GM21423 (cell line): Measurements from ENCODE around the gene CHTOP.
"Not testable (repeated sequence)": the region's sequence is repeated elsewhere in the genome, so short reads cannot be mapped to it uniquely, and the experiment has no call there.

Experiments
- ATAC-seq: cut with Tn5 transposase; IDR thresholded peaks from one replicate; pipeline ENCODE4 v1.9.1; 2021; ENCODE audit warnings: mild to moderate bottlenecking, moderate library complexity; ENCODE audit not compliant: unreplicated experiment

CHTOP gene

DNA sequence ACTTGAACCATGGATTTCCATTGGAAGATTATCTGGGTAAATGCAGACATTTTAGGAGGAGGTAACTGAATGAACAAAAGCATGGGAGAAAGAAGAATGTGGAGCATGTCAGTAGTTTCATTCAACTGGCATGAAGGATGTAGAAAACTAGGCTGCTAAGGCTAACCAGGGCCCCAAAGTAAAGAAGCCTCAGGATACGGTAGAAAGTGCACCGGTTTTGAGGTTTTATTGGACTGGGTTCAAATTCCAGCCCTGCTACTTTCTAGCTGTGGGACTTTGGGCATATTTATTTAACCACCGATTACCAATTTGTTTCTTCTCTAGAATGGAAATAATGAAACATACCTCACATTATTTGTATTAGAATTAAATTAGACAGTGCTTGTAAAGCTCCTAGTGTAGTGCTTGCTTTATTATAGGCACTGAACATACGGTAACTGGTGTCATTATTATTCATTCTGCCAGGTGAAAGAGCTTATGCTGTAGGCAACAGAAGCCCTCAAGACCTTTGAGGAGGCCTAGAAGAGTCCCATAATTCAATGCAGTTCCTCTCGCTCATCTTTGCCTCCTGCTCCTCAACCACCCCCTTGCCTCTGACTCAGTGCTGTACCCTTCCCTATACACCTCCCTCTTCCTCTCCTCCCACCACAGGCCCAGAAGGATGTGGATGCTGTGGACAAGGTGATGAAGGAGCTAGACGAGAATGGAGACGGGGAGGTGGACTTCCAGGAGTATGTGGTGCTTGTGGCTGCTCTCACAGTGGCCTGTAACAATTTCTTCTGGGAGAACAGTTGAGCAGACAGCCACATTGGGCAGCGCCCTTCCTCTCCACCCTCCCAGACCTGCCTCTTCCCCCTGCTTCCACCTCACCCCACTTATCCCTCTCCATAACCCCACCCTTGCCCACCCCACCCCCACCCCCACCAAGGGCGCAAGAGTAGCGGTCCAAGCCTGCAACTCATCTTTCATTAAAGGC lies 2.5 kb upstream of the CHTOP start:
- ATAC-seq, result no peak

DNA sequence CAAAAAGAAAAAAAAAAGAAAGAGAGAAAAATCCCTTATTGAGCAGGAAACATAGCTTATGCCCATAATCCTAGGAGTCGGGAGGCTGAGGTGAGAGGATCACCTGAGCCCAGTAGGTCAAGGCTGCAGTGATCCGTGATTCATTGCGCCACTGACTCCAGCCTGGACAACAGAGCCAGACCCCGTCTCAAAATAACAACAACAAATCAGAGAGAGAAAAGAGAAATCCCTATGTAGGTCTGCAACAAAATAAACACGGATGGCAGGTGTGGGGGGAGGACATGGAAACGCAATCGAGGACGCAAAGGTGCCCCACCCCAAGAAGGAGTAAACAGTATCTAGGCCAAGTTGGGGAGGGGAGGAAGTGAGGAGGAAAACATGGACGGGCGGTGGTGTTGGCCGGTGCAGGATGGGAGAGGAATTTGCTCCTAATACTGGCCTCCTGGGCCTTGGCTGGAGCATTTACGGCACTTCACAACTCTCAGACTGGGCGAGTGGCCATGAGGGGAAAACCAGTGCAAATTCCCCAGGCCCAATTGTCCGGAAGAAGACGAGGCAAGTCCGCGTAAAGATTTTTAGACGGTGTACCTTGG lies 609 bp upstream of the CHTOP start:
- ATAC-seq, result no peak

DNA sequence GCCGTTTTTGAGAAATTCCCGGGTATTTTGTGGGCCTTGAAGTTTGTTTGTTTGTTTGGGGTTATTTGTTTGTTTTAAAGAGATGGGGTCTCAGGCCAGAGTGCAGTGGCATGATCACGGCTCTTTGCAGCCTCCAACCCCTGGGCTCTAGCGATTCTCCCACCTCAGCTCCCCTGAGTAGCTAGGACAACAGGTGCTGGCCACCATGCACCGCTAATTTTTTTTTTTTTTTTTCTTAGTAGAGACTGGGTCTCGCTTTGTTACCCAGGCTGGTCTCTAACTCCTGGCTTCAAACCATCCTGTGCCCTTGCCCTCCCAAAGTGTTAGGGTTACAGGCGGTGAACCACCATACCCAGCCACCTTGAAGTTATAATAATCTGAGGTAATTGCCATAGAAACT lies 2.0 kb downstream of the CHTOP start:
- ATAC-seq, result no peak

DNA sequence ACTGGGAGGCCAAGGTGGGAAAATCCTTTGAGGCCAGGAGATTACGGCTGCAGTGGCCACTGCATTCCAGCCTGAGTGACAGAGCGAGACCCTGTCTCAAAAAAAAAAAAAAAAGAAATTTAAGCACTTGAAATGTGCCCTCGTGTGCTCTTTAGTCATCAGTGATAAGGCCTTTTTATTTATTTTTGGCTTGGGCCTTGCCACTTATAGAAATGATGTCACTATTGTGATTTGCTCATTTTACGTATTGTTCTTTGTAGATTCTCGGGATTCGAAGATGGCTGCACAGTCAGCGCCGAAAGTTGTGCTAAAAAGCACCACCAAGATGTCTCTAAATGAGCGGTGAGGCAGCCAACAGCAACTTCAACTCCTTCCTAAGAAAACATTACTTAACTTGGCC lies 2.4 kb downstream of the CHTOP start:
- ATAC-seq, result no peak

DNA sequence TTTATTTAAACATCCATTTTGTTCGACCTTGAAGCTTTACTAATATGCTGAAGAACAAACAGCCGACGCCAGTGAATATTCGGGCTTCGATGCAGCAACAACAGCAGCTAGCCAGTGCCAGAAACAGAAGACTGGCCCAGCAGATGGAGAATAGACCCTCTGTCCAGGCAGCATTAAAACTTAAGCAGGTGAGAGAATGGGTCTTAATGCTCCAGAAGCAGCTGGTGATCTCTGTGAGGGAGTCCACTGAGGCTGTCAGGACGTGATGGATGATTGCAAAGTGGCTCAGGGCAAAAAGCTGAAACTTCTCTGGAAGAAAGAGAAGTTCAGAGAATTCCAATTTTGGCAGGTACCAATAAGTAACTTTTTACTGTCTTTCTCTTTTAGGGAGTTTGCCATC lies 4.4 kb downstream of the CHTOP start:
- no peak for ATAC-seq

DNA sequence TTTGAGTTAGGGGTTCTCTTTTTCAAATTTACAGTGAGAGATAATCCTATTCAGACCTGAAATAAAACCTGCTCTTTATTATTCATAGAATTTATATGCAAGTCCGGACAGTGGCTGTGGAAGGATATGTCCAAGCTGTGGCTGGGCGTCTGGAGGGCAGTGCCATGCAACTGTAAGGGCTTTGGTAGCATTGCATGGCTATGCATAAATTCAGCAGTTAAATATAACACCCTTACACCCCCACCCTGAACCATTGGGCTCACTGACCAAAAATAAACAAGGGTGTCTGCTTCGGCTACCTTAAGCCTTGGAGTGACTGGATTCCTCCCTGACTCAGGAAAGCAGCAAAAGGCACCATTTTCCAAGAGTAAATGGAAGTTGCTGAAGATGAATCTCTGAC lies 5.4 kb downstream of the CHTOP start:
- no peak for ATAC-seq

DNA sequence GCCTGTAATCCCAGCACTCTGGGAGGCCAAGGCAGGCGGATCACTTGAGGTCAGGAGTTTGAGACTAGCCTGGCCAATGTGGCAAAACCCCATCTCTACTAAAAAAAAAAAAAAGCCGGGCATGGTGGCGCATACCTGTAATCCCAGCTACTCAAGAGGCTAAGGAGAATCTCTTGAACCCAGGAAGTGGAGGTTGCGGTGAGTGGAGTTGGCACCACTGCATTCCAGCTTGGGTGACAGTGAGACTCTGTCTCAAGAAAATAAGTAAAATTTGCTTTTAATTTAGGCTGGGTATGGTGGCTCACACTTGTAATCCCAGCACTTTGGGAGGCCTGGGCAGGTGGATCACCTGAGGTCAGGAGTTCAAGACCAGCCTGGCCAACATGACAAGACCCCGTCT lies 6.3 kb downstream of the CHTOP start:
- not testable (repeated sequence) for ATAC-seq

DNA sequence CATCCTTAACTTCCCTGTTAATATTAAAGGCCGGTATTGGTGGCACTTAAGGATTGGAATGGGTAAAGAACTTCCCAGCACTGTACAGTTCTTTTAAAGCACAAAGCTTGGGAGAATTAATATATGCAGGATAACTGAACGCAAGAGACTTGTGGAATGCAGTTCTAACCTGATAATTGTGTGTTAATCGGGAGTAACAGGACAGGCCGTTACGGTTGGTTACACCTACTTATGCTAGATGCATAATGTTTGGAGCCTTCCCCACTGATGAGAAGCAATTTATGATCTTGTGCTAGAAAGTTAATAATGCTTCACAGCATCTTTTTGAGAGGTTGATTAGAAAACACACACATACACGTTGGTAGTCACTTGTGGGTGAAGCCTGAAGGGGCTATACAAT lies 7.0 kb downstream of the CHTOP start:
- no peak for ATAC-seq

DNA sequence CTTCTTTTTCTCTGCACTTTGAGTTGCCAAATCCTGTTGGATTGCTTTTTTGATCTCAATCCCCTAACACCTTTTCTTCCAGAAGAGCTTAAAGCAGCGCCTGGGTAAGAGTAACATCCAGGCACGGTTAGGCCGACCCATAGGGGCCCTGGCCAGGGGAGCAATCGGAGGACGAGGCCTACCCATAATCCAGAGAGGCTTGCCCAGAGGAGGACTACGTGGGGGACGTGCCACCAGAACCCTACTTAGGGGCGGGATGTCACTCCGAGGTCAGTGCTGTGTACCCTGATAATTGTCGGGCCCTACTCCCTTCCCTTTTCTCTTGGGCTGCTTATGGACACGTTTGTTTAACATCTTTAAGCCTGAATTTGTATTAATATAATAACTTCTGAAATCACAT lies 8.3 kb downstream of the CHTOP start:
- no peak for ATAC-seq

DNA sequence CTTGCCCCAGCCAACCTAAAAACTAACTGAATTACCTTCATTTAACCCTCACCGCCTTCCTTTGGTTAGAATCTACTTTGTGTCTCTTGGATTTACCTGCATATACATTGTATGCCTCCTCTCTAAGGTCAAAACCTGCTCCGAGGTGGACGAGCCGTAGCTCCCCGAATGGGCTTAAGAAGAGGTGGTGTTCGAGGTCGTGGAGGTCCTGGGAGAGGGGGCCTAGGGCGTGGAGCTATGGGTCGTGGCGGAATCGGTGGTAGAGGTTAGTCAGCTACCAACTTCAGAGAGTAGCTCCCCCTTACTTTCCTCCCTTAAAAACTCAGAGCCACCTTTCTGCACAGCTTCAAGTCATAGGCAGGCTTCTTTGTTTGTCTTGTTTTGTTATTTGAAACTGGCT lies 9.2 kb downstream of the CHTOP start:
- no peak for ATAC-seq

DNA sequence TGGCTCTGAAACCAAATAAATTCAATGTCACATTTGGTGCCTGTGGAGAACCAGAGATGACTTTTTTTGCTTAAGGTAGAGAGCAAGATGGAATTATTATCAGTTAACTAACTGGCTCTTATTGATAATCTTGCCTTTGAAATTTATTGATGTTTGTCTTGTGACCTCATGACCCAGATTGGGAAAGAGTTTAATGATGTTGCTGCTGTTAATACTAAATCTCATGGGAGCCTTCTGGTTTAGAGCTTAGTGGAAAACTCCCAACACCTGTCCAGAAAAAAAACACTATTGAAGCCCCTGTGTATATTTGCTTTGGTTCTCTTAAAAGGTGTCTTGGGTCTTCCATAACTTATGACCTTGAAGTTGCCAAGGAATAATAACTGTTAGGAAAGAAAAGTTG lies 9.9 kb downstream of the CHTOP start:
- no peak for ATAC-seq

DNA sequence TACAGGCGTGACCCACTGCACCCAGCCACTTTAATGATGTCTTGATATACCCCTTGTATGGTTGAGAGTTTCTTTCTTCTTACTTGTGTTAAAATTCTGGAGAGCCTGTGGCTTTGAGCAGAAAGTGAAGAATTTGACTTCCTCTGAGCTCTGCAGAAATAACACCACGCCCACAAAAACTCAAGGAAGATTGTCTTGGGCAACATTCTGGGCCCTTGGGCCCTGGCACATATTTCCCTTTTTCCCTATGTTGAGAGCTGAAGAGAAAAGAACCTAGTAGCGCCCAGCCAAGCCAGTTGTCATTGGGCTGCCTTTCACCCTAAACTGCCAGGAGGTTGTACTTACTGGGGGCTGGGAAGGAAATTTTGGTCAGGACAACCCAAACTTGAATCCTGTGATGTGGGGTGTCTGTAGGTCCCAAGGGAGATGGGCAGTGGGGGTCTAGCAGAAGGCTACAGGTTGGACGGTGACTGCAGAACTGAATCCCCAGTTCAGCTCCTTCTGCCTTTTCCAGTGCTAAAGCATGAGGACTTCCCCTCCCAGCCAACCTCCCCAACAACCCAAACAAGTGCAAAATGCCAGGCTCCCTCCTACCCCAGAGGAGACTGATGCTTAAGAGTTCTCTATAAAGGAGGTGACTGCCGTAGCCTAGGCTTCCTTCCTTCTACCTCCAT lies 12.9 kb downstream of the CHTOP start:
- no peak for ATAC-seq

DNA sequence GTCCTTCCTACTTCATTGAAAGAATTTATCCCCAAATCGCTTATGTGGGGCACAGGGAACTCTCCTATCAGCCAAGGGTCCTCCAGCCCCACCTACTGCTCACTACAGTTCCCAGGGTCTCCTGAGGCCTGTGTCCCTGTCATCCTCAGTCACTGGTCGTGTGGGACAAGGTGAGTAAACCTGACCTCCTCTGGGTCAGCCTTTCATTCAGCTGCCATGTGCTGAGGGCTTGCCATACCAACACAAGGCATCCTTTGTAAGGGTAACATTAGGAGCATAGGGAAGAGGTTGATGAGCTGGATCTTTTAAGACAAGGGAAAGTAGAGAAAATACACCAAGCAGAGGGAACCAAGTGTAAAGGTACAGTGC lies 13.5 kb downstream of the CHTOP start:
- ATAC-seq, result no peak

DNA sequence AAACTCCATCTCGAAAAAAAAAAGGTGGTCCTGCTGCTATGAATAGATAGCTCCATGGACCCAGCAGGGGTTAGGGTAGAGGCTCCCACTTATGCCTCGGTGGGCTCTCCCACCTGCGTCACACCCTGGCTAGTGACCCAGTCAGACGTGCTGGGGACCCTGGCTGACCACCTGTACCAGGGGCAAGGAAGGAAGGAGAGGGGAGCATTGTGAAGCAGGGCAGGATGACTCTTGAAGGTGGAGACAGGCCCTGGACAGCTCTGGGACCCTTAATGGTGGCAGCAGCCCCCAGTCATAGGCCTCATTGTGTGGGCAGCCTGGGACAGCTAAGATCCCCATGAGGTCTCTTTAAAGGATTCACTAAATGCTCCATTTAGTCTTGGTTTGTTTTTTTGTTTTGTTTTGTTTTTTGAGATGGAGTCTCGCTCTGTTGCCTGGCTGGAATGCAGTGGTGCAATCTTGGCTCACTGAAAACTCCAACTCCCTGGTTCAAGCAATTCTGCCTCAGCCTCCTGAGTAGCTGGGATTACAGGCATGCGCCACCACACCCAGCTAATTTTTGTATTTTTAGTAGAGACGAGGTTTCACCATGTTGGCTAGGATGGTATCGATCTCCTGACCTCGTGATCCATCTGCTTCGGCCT lies 14.3 kb downstream of the CHTOP start:
- ATAC-seq, result no peak

DNA sequence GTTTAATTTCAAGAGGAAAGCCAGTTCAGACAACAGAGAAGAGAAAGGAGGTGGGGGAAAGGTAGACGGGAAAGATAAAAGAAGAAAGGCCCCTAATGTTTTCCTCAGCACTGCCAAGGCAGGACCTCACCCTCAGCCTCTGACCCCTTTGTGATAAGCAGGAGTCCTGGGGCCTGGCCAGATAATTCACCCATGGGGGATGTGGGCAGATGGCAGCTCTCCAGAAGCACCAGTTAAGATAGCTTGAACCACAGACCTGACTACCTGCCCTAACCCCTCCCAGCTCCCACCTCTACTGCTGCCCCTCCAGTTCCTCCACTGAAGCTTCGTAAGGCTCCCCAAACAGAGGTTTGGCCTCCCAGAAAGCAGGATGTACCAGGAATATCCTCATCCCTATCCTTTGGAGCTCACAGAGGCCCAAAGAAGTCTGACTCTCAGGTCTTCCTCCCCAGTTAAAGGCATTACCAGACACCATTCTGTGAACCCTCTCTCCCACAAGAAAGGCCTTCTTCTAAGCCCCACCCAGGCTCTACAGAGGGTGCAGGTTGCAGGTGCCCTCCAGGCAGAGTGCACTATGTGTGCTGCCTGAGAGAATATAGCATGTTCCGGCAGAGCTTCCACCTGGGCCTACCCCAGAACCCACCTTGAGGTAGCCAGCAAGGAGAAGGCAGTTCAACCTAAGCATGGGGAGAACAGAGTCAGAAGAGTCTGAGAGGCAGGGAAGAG lies 15.4 kb downstream of the CHTOP start:
- ATAC-seq, result no peak

DNA sequence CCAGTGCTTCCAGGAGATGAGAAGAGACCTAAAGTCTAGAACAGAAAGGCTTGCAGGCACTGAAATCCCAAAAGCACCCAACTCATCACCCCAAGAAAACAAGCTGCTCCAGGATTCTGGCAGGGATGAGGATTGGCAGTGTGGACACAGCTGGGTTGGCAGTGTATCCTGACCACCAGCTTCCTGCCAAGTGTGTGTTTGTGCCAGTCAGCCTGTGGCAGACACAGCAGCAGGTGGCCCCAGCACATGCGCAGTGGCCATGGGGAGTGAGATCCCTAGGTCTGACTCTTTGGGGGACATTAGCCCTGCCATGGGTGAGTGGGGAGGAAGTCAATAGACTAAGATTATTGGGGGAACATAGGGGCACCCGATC lies 16.0 kb downstream of the CHTOP start:
- ATAC-seq, result no peak

DNA sequence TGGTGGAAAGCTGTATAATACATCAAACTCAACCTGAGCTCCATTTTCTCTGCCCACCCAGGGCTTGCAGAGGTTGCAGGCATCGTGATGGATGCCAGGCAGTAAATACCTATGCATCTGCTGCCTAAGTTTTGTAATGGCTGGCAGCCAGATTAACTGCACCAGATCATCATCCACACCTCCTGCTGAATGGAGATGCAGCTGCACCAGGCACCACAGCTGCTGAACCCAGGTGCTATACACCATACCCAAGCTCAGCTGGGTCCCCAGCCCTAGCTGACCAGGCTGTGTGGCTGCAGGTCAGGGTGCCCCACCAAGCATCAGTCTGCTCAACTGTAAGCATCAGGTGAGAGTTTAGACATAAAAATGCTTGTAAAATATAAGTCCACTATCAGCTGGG lies 17.9 kb downstream of the CHTOP start:
- ATAC-seq, result no peak

DNA sequence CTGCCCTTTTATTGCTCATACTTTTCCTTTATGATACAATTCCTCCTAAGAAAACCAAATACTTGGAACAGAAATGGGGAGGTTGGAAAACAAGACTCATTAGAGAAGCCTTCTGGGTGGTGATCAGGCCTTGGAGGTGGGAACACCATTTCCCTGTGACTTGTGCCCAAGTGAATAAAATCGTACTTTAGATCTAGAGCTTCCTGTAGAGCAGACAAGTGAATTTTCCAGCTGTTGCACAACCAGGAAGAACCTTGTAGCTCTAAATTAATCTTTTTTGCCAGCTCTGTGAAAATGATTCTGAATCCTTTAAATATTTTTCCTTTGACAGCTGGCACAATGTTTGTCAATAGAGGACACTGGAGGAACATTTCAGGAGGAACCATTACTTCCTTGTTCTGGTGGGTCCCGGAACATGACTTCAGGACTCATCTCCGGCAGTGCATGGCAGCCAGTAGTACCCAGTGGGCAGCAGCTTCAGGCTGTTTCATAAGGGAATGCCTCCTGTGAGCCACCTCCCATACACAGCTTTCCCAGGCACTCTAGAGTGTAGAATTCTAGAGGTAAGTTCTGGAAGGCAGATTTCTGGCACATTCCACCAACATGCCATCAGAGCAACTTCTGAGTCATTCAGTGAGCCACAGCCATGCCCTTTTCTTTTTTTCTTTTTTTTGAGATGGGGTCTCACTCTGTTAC lies 19.1 kb downstream of the CHTOP start:
- ATAC-seq, result no peak

DNA sequence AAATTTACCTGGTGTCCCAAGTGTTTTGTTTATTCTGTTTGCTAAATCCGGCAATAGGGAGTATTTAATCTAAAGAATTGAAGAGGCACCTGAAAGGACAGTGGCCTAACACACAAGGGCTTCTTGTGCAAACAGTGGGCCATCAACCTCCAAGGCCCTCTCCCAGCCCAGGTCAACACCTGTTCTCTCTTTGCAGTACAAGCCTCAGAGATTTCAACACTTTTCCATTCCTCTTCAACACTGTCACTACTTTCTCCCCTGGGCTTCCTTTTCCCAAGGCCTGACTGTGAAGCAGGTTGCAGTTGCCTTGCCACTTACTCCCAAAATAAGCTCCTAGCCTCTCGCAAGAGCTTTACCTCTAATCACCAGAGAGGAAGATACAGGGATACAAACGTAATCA lies 21.5 kb downstream of the CHTOP start:
- ATAC-seq, result no peak

DNA sequence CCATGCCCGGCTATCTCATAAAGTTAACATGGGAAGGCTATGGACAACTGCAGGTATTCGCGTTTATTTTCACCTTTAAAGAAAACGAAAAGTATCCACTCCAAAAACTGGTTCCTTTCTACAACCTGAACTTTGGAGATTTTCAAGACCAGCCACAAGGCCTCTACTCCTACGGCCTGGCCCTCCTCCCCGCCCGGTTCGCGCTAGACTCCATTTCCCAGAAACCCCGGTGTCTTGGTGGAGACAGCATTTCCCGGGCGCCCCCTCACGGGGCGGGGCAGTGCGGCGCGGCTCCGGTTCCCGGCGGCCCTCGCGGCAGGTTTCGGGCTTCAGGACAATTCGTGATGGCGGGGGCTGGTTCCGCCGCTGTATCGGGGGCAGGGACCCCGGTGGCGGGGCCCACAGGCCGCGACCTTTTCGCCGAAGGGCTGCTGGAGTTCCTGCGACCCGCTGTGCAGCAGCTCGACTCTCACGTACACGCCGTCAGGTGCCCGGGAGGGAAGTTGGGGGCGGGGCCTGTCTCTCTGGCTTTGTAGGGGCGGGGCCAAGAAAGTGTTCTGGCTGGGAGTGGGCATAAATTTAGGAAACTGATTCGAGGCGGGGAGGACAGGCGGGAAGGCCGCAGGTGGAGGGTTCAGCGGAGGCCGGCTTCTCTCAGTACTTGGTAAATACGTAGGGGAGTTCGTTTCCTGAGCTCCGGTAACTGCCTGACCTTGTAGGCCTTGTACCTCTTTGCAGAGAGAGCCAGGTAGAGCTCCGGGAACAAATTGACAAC lies 24.7 kb downstream of the CHTOP start, which contains the start of gene SNAPIN:
SNAPIN (plus strand) TSS at position 304 of the 775 bp plus-strand sequence; CDS start at position 345, 41 bp downstream.
- ATAC-seq, result peak; percentile 92
